B cell (primary cell): ENCODE results near the gene AFF1.

ENCODE experiments used
- EZH2 ChIP-seq: IDR thresholded peaks from 2 replicates; pipeline ENCODE4 v1.6.1; 2012; ENCODE audit warnings: borderline replicate concordance, low read depth, mild to moderate bottlenecking, moderate library complexity, low read length; ENCODE audit not compliant: insufficient read depth, poor library complexity, severe bottlenecking
- TF ChIP-seq, protein P1 (sequence below): fragments of 200-600 bp; IDR thresholded peaks from one replicate; pipeline ENCODE4 v1.8.0; 2022; ENCODE audit warnings: antibody characterized with exemption, mild to moderate bottlenecking

DNA sequence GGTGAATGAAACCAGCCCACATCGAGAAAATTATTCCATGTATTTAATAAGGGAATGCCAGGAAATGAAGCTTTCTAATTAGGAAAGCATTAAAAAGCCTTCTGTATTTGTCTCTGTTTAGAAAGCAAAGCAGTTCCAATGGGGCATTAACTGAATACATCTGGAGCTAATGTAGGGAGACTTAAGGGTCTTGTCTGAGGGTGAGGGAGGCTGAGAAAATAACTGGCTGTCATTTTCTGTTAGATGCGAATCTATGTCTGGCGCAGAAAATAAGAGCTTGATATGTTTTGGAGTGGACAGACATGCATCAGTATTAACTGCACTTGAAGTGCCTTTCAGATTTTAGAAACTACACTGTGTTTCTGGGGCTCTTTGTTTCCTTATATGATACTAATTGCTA lies 174.3 kb downstream of the AFF1 start:
- TF ChIP-seq, protein P1, sequence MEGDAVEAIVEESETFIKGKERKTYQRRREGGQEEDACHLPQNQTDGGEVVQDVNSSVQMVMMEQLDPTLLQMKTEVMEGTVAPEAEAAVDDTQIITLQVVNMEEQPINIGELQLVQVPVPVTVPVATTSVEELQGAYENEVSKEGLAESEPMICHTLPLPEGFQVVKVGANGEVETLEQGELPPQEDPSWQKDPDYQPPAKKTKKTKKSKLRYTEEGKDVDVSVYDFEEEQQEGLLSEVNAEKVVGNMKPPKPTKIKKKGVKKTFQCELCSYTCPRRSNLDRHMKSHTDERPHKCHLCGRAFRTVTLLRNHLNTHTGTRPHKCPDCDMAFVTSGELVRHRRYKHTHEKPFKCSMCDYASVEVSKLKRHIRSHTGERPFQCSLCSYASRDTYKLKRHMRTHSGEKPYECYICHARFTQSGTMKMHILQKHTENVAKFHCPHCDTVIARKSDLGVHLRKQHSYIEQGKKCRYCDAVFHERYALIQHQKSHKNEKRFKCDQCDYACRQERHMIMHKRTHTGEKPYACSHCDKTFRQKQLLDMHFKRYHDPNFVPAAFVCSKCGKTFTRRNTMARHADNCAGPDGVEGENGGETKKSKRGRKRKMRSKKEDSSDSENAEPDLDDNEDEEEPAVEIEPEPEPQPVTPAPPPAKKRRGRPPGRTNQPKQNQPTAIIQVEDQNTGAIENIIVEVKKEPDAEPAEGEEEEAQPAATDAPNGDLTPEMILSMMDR: no peak
- TF ChIP-seq EZH2: no peak
